Breast epithelium (tissue), 3 donors: ENCODE results near the gene NCR3LG1.

Experiments used
- POLR2A ChIP-seq: fragments of 450-650 bp; IDR thresholded peaks from one replicate; pipeline ENCODE4 v1.6.1; 2016; ENCODE audit warnings: antibody characterized with exemption, mild to moderate bottlenecking, moderate library complexity
- TF ChIP-seq, protein P1 (sequence below), 3 donors: fragments of 450-650 bp; IDR thresholded peaks; one replicate each; pipeline ENCODE4 v1.5.1; 2016 to 2017; ENCODE audit warnings: antibody characterized with exemption in 3 of 3, mild to moderate bottlenecking in 3 of 3, moderate library complexity in 3 of 3

DNA sequence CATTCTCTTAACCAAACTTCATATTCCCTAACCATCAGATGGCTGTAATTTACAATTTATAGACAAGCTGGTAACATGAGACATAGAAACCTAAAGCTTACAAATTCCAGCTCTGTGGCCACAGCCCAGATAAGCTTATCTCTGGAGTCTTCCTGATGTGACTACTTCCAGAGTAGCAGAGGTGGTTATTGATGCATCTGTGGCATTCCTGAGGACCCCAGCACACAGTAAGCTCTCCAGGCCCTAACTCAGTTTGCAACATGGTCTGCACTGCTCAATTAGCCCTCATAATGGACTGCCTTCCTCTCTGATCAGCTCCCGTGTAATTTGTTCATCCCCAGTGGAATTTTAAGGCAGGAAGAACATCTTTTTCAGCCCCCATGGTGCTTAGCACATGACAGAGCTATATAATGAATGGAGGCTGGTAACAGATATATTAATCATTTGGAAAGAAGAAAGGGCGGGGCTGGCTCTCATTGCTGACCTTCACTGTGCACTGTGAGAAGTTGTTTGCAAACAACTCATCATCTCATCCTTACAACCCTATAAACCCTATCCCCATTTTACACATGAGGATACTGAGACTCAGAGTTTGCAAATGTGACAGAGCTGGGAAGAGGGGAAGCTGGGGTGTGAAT is 67.0 kb downstream of the NCR3LG1 start:
- no peak for TF ChIP-seq POLR2A
- TF ChIP-seq, protein P1, sequence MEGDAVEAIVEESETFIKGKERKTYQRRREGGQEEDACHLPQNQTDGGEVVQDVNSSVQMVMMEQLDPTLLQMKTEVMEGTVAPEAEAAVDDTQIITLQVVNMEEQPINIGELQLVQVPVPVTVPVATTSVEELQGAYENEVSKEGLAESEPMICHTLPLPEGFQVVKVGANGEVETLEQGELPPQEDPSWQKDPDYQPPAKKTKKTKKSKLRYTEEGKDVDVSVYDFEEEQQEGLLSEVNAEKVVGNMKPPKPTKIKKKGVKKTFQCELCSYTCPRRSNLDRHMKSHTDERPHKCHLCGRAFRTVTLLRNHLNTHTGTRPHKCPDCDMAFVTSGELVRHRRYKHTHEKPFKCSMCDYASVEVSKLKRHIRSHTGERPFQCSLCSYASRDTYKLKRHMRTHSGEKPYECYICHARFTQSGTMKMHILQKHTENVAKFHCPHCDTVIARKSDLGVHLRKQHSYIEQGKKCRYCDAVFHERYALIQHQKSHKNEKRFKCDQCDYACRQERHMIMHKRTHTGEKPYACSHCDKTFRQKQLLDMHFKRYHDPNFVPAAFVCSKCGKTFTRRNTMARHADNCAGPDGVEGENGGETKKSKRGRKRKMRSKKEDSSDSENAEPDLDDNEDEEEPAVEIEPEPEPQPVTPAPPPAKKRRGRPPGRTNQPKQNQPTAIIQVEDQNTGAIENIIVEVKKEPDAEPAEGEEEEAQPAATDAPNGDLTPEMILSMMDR (IDR thresholded peaks at IDR 0.05): no peak
